Fibroblast of pulmonary artery (primary cell): ENCODE data around the gene TBC1D30.

ENCODE experiments used
- DNase-seq: peaks from one replicate; pipeline ENCODE4 v3.0.0-alpha.2; 2010; ENCODE audit warnings: low read depth
- H3K4me3 ChIP-seq: replicated peaks from 2 replicates; pipeline ENCODE4 v1.5.1; 2011; ENCODE audit warnings: low read depth, mild to moderate bottlenecking, control low read depth, low read length, moderate library complexity
- TF ChIP-seq, protein P1 (sequence below): IDR thresholded peaks from 2 replicates; pipeline ENCODE4 v1.5.1; 2011; ENCODE audit warnings: mild to moderate bottlenecking, control low read depth, low read length, inconsistent platforms; ENCODE audit errors: missing control alignments

Gene TBC1D30

DNA sequence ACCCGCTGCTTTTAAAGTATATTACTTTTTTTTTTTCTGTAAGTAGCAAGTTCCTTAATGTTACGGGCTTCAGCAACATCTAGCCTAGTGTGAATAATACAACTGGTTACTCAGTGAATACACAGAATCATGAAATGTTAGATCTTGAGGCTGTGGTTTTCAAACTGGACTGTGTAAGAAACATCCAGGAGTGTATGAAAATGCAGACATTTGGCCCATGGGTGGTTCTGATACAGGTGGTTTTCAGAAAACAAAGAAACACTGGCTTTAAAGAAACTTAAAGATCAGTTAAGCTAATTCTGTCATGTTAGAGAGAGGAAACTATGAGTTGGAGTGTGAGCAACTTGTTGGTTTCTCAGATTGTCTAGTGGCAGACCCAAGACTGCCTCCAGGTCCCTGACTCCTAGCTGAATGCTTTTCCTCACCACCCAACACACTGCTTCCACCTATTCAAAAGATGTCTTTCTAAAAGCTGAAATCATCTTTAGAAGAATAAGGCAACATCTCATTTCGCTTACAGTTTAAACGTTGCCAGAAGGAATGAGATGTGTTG lies 36.1 kb downstream of the TBC1D30 start:
- DNase-seq = no peak
- TF ChIP-seq, protein P1, sequence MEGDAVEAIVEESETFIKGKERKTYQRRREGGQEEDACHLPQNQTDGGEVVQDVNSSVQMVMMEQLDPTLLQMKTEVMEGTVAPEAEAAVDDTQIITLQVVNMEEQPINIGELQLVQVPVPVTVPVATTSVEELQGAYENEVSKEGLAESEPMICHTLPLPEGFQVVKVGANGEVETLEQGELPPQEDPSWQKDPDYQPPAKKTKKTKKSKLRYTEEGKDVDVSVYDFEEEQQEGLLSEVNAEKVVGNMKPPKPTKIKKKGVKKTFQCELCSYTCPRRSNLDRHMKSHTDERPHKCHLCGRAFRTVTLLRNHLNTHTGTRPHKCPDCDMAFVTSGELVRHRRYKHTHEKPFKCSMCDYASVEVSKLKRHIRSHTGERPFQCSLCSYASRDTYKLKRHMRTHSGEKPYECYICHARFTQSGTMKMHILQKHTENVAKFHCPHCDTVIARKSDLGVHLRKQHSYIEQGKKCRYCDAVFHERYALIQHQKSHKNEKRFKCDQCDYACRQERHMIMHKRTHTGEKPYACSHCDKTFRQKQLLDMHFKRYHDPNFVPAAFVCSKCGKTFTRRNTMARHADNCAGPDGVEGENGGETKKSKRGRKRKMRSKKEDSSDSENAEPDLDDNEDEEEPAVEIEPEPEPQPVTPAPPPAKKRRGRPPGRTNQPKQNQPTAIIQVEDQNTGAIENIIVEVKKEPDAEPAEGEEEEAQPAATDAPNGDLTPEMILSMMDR = no peak
- H3K4me3 ChIP-seq = no peak overlapping the region

DNA sequence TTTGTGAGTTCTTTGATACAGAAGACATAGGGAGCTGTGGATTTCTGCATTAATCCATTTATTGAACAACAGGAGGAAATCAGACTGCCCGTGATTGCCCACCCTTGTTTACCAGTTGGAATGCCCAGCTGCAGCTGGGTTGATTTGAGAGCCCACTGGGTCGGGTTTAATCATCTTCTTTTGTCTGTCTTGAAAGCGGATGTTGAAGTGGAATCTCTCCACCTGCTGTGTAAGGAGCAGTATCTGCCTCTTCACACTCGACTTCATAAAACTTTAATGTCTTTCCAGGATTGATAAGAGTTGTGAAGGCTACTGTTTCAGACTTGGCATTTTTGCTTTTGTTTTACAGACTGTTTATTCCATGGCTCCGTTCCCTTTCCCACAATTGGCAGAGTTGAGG lies 39.9 kb downstream of the TBC1D30 start:
- no peak overlapping the region for H3K4me3 ChIP-seq
- TF ChIP-seq, protein P1 = no peak
- no peak for DNase-seq

DNA sequence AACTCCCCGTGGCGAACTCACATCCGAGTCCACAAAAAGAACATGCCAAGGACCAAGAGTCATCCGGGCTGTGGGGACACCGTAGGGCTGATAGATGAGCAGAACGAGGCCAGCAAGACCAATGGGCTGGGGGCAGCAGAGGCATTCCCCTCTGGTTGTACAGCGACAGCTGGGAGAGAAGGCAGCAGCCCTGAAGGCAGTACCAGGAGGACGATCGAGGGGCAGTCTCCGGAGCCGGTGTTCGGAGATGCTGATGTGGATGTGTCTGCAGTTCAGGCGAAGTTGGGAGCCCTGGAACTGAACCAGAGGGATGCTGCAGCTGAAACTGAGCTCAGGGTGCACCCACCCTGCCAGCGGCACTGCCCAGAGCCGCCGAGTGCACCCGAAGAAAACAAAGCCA lies 50.7 kb downstream of the TBC1D30 start:
- DNase-seq = no peak
- TF ChIP-seq, protein P1 = no peak
- no peak overlapping the region for H3K4me3 ChIP-seq

DNA sequence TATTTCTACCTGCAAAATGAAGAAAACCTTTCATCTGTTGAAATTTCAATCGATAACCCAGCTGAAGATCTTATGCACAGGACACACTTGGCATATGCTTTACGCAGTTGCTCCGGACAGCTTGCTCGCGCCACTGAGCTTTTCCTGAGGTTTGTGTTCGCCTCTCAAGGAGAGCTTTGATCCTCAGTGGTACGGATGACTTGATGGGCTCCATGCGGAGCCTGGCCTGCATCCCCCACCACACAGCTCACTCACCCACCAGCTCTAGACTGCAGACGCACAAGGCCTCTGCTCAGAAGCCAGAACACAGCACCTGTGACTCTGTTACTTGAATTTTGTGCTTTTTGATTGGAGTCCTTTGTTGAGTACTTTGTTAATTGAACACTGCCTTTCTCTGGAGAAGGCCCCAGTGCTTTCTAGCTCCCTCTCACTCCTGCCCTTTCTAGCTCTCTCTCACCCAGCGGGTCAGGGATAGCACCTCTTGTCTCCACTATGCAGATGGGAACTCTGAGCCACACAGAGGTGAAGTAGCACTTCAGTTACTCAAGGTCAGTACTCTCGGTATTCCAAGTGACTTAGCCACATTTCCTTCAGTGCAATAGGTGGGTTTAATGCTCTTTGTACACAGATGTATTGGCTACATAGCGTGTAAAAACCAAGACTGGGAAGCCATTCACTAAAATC lies 52.1 kb downstream of the TBC1D30 start:
- DNase-seq = no peak
- H3K4me3 ChIP-seq = no peak overlapping the region
- TF ChIP-seq, protein P1 = no peak

DNA sequence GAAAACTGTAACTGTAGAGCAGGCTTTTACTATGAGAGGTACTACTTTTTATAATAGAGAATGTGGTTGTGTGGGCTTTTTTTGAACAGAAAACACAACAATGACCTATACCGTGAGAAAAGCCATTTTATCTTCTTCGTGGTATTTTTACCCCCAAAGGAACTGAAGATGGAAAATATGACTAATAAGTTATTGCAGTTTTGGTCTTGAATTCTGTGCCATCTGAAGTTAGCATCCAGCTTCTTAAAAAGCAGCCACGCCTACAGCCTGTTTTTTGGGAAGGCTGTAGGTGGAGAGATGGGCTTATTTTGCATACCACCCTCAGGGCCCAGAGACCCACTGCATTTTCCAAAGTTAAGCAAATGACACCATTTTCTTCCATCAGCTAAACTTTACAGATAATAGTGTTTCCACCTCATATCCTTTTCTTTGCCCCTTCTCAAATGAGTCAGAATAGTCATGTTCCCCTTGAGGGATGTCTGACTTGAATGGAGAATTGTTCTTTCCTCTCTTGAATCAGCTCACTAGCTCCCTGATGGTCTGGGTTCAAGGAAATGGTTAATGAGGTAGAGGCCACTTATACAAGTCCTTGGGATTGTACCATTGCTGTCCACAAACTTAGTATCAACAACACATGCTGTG lies 53.0 kb downstream of the TBC1D30 start:
- no peak for DNase-seq
- H3K4me3 ChIP-seq = no peak overlapping the region
- TF ChIP-seq, protein P1 = no peak

DNA sequence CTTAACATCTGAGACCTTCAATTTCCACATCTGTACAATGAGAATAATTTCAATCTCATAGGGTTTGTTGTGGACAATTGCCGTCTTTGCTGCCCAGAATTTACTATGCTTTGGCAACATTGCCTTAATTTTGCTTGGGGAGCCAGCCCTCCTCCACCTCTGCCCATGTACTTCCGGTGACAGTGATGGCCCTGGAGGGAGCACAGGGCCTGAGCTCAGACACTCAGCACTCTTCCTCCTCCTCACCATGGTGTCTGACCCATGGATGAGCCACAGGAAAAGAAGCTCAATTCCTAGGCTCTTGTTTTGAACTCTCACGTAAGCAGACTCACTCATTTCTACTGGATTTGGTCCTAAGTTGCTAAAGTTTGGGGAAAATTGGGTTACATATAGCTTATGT lies 58.2 kb downstream of the TBC1D30 start:
- H3K4me3 ChIP-seq = no peak overlapping the region
- TF ChIP-seq, protein P1 = no peak
- no peak for DNase-seq
